Measurements from ENCODE around the gene GALNT16.

DNA sequence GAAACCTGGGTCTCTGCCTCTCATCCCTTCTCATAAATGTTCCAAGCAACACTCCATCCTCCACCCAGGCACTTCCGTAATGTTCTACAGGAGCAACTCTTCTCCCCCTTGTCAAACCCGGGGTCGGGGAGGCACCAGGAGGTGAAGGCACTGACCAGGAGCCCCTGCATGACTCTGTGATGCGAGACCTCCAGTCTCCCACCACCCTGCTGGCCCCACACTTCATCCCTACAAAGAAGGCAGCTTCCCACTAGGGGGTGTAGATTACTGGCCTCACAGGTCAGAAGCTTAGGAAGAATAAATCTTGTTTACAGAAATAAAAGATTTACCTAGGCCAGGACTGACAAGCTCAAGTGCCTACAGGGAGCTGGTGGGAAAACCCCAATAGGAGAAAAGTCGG is 90.9 kb downstream of the GALNT16 start:
- TF ChIP-seq POLR2AphosphoS5 (IDR thresholded peaks at IDR 0.05) (no peak), EP300 (IDR thresholded peaks at IDR 0.05) (no peak)
- TF ChIP-seq, protein P1, sequence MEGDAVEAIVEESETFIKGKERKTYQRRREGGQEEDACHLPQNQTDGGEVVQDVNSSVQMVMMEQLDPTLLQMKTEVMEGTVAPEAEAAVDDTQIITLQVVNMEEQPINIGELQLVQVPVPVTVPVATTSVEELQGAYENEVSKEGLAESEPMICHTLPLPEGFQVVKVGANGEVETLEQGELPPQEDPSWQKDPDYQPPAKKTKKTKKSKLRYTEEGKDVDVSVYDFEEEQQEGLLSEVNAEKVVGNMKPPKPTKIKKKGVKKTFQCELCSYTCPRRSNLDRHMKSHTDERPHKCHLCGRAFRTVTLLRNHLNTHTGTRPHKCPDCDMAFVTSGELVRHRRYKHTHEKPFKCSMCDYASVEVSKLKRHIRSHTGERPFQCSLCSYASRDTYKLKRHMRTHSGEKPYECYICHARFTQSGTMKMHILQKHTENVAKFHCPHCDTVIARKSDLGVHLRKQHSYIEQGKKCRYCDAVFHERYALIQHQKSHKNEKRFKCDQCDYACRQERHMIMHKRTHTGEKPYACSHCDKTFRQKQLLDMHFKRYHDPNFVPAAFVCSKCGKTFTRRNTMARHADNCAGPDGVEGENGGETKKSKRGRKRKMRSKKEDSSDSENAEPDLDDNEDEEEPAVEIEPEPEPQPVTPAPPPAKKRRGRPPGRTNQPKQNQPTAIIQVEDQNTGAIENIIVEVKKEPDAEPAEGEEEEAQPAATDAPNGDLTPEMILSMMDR (IDR thresholded peaks at IDR 0.05) = no peak

Data from suprapubic skin (tissue), 4 donors.